ENCODE data around the gene COG7. TPM values are rescaled to one million over a fixed set of nuclear protein-coding genes. Genes with fewer than 3 reads are reported as not detected.

Gene COG7
- total RNA-seq, 1 experiment from 2014 or later = 22.1 TPM

DNA sequence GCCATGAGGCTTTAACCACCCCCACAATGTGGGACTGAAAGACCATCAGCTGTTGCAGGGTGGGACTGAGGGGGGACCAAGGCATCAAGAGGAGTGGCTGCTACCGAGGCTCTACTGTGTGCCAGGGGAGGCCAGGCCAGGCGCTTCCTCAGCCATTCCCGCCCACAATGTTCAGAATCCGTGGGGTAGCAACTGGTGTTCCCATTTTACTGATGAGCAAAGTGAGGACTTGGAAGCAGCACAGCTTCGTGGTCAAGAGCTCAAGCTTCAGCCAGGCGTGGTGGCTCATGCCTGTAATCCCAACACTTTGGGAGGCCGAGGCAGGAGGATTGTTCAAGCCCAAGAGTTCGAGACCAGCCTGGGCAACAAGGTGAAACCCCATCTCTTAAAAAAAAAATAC, 85.0 kb downstream of the COG7 start:
- H3K4me2 ChIP-seq (ENCODE audit: low read length) = peak overlapping the region; percentile 44
- intact Hi-C loops (cut with micrococcal nuclease) = no loop called here
- TF ChIP-seq ELF1 (IDR thresholded peaks at IDR 0.05; ENCODE audit: borderline replicate concordance, low read depth) = no peak
- TF ChIP-seq, protein P1, sequence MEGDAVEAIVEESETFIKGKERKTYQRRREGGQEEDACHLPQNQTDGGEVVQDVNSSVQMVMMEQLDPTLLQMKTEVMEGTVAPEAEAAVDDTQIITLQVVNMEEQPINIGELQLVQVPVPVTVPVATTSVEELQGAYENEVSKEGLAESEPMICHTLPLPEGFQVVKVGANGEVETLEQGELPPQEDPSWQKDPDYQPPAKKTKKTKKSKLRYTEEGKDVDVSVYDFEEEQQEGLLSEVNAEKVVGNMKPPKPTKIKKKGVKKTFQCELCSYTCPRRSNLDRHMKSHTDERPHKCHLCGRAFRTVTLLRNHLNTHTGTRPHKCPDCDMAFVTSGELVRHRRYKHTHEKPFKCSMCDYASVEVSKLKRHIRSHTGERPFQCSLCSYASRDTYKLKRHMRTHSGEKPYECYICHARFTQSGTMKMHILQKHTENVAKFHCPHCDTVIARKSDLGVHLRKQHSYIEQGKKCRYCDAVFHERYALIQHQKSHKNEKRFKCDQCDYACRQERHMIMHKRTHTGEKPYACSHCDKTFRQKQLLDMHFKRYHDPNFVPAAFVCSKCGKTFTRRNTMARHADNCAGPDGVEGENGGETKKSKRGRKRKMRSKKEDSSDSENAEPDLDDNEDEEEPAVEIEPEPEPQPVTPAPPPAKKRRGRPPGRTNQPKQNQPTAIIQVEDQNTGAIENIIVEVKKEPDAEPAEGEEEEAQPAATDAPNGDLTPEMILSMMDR (IDR thresholded peaks at IDR 0.05 in 2 of 3, conservative IDR thresholded peaks at IDR 0.05 in 1 of 3; ENCODE audit: borderline replicate concordance in 1 of 3, insufficient read depth in 1 of 3, low read depth in 2 of 3, low read length in 2 of 3) = no peak
- no peak for TF ChIP-seq EZH2 (IDR thresholded peaks at IDR 0.05)
- TF ChIP-seq, protein P2, sequence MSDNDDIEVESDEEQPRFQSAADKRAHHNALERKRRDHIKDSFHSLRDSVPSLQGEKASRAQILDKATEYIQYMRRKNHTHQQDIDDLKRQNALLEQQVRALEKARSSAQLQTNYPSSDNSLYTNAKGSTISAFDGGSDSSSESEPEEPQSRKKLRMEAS (IDR thresholded peaks at IDR 0.05) = no peak
- TF ChIP-seq RAD21 (IDR thresholded peaks at IDR 0.05; ENCODE audit: low read depth) = no peak
- no peak for TF ChIP-seq JUND (IDR thresholded peaks at IDR 0.05)
- TF ChIP-seq, protein P3, sequence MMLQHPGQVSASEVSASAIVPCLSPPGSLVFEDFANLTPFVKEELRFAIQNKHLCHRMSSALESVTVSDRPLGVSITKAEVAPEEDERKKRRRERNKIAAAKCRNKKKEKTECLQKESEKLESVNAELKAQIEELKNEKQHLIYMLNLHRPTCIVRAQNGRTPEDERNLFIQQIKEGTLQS (IDR thresholded peaks at IDR 0.05) = no peak
- TF ChIP-seq POLR2AphosphoS5 (IDR thresholded peaks at IDR 0.05; ENCODE audit: low read depth, low read length) = no peak
- no peak for TF ChIP-seq ZFX (IDR thresholded peaks at IDR 0.05)
- TF ChIP-seq EZH2phosphoT487 (IDR thresholded peaks at IDR 0.05; ENCODE audit: borderline replicate concordance) = no peak

More for the DNA sequence above, 85.0 kb downstream of the COG7 start:
- no TSS peak for BruUV-seq (replicated peaks)
- H3K79me2 ChIP-seq (ENCODE audit: insufficient read depth, low read length) = no peaks in the 10 kb centered on the region
- no peak overlapping the region for H3K9ac ChIP-seq (ENCODE audit: low read length)
- H3K27ac ChIP-seq (ENCODE audit: low read depth, low read length) = no peak overlapping the region
- no peak for DNase-seq (ENCODE audit: low read depth, low spot score)
- ChIA-PET POLR2A (no interaction called here), CTCF (no interaction called here), RAD21 (ENCODE audit: low non-redundant PET in 1 of 2, low total read pairs in 2 of 2, uncharacterized antibody in 2 of 2, unreplicated experiment in 2 of 2) (no interaction called here)
- H4K20me1 ChIP-seq (ENCODE audit: insufficient read depth) = no peaks in the 10 kb centered on the region
- H3K9me2 ChIP-seq (ENCODE audit: insufficient read depth) = no peaks in the 10 kb centered on the region
- ATAC-seq = no peak
- no peaks in the 10 kb centered on the region for H3K36me3 ChIP-seq (ENCODE audit: control insufficient read depth in 1 of 2, insufficient read depth in 2 of 2, low read length in 2 of 2)
- H2AFZ ChIP-seq (ENCODE audit: low read depth, low read length, poor library complexity, severe bottlenecking) = no peak overlapping the region
- H3K9me3 ChIP-seq (ENCODE audit: control insufficient read depth in 1 of 2, insufficient read depth in 1 of 2, low read depth in 1 of 2, low read length in 2 of 2) = no peaks in the 10 kb centered on the region
- H3K4me3 ChIP-seq (replicated peaks in 1 of 2; ENCODE audit: low read depth in 1 of 2, low read length in 2 of 2) = no peak overlapping the region
- H3K4me1 ChIP-seq (ENCODE audit: control insufficient read depth in 1 of 2, insufficient read depth in 2 of 2, low read length in 2 of 2) = peaks cover 6 to 11% of the 10 kb centered on the region in 2 experiments; a peak in 3 of 4 replicates
- no peaks in the 10 kb centered on the region for H3K27me3 ChIP-seq (ENCODE audit: insufficient read depth, low read length)

Measured in HCT116 (cell line).